IMR-90 (cell line): Measurements from ENCODE around the gene MLLT1. TPM values are rescaled to one million over a fixed set of nuclear protein-coding genes. Genes with fewer than 3 reads are reported as not detected.

ENCODE experiments used
- ATAC-seq: fragments of 200-7000 bp; cut with Tn5 transposase; 2 replicates; pipeline ENCODE4 v1.9.1; 2020; ENCODE audit warnings: low read depth, mild to moderate bottlenecking, moderate library complexity
- BruUV-seq: library from RNA; stranded (reverse); fragments of 400-500 nt; replicated peaks from 2 replicates; lab custom pipeline; 2021; lab: Mats Ljungman, UMichigan
- CTCF ChIA-PET: fragments of 300-600 bp; formaldehyde crosslinking; extraction: SDS; loops from one replicate; lab custom pipeline; 2021; ENCODE audit warnings: antibody characterized with exemption; lab: Yijun Ruan, JAX
- POLR2A ChIA-PET: fragments of 300-600 bp; sonication (Branson Sonifier 250); formaldehyde crosslinking; loops from one replicate; lab custom pipeline; 2022; ENCODE audit warnings: antibody characterized with exemption; ENCODE audit not compliant: unreplicated experiment; lab: Charles Lee
- DNase-seq: peaks from one replicate; pipeline ENCODE4 v3.0.0; 2013
- H2AFZ ChIP-seq: replicated peaks from 2 replicates; pipeline ENCODE3; 2013; ENCODE audit warnings: low read length, mild to moderate bottlenecking; ENCODE audit not compliant: poor library complexity
- H2AK5ac ChIP-seq: 2 replicates; pipeline ENCODE4 v1.6.1; 2013; ENCODE audit warnings: low read depth, low read length, inconsistent platforms
- H2AK9ac ChIP-seq: replicated peaks from 2 replicates; pipeline ENCODE3; 2013; ENCODE audit warnings: mild to moderate bottlenecking, low read depth, low read length, moderate library complexity; ENCODE audit not compliant: poor library complexity
- H2BK120ac ChIP-seq: 2 replicates; pipeline ENCODE4 v1.6.1; 2013; ENCODE audit warnings: low read depth, low read length, inconsistent platforms
- H2BK15ac ChIP-seq: 3 replicates; pipeline ENCODE4 v1.6.1; 2013; ENCODE audit warnings: low read depth, low read length, inconsistent platforms
- H2BK20ac ChIP-seq: 2 replicates; pipeline ENCODE4 v1.6.1; 2013; ENCODE audit warnings: low read depth, mild to moderate bottlenecking, inconsistent platforms, low read length, moderate library complexity
- H2BK5ac ChIP-seq: 2 replicates; pipeline ENCODE4 v1.6.1; 2013; ENCODE audit warnings: mild to moderate bottlenecking, low read depth, low read length, inconsistent platforms; ENCODE audit not compliant: poor library complexity, severe bottlenecking
- H3K14ac ChIP-seq: replicated peaks from 2 replicates; pipeline ENCODE4 v1.6.1; 2013; ENCODE audit warnings: low read depth, low read length, inconsistent platforms
- H3K18ac ChIP-seq: 2 replicates; pipeline ENCODE4 v1.6.1; 2013; ENCODE audit warnings: low read depth, low read length, control low read depth
- H3K23ac ChIP-seq: 2 replicates; pipeline ENCODE4 v1.6.1; 2013; ENCODE audit warnings: low read depth, low read length, inconsistent platforms
- H3K27ac ChIP-seq: 2 replicates; pipeline ENCODE4 v1.5.1; 2013; ENCODE audit warnings: mild to moderate bottlenecking, control low read depth, low read length; ENCODE audit not compliant: insufficient read depth
- H3K27me3 ChIP-seq: 2 replicates; pipeline ENCODE4 v1.6.1; 2013; ENCODE audit warnings: low read length; ENCODE audit not compliant: control insufficient read depth, insufficient read depth
- H3K36me3 ChIP-seq: 2 replicates; pipeline ENCODE4 v1.6.1; 2013; ENCODE audit warnings: low read length, mixed read lengths; ENCODE audit not compliant: control insufficient read depth, insufficient read depth
- H3K4ac ChIP-seq: 2 replicates; pipeline ENCODE4 v1.6.1; 2013; ENCODE audit warnings: low read depth, low read length, inconsistent platforms
- H3K4me1 ChIP-seq: 2 replicates; pipeline ENCODE4 v1.6.1; 2013; ENCODE audit warnings: low read length, mixed read lengths; ENCODE audit not compliant: control insufficient read depth, insufficient read depth
- H3K4me2 ChIP-seq: 2 replicates; pipeline ENCODE4 v1.6.1; 2013; ENCODE audit warnings: low read depth, mild to moderate bottlenecking, control low read depth, low read length, moderate library complexity
- H3K4me3 ChIP-seq: 2 replicates; pipeline ENCODE4 v1.5.1; 2013; ENCODE audit warnings: low read depth, mild to moderate bottlenecking, control low read depth, low read length, moderate library complexity; ENCODE audit not compliant: insufficient read depth
- H3K56ac ChIP-seq: 2 replicates; pipeline ENCODE4 v1.6.1; 2013; ENCODE audit warnings: low read length, inconsistent platforms; ENCODE audit not compliant: insufficient read depth; ENCODE audit errors: extremely low read depth
- H3K79me1 ChIP-seq, 2 experiments: 2 replicates each; pipeline ENCODE4 v1.6.1; 2013; ENCODE audit warnings: low read length in 2 of 2, inconsistent platforms in 1 of 2, low read depth in 1 of 2
- H3K9ac ChIP-seq: 2 replicates; pipeline ENCODE4 v1.6.1; 2013; ENCODE audit warnings: low read depth, low read length, control low read depth
- H3K9me1 ChIP-seq: 2 replicates; pipeline ENCODE4 v1.6.1; 2013; ENCODE audit warnings: low read length, inconsistent platforms; ENCODE audit not compliant: insufficient read depth
- H3K9me3 ChIP-seq: 2 replicates; pipeline ENCODE4 v1.6.1; 2013; ENCODE audit warnings: low read length; ENCODE audit not compliant: control insufficient read depth, insufficient read depth
- H4K20me1 ChIP-seq: 2 replicates; pipeline ENCODE4 v1.6.1; 2013; ENCODE audit warnings: low read length, inconsistent platforms; ENCODE audit not compliant: insufficient read depth
- H4K5ac ChIP-seq: 2 replicates; pipeline ENCODE4 v1.6.1; 2013; ENCODE audit warnings: mild to moderate bottlenecking, low read depth, low read length, control low read depth
- H4K8ac ChIP-seq, 2 experiments: 2 replicates each; pipeline ENCODE4 v1.6.1; 2013; ENCODE audit warnings: low read depth in 2 of 2, low read length in 2 of 2, control low read depth in 1 of 2, inconsistent platforms in 1 of 2
- H4K91ac ChIP-seq: 2 replicates; pipeline ENCODE4 v1.6.1; 2013; ENCODE audit warnings: low read depth, low read length, inconsistent platforms; ENCODE audit not compliant: insufficient read depth
- BHLHE40 ChIP-seq: fragments of 150-350 bp; IDR thresholded peaks from 2 replicates; pipeline ENCODE4 v1.6.1; 2016; ENCODE audit warnings: mild to moderate bottlenecking, low read depth, low read length
- CEBPB ChIP-seq: IDR thresholded peaks from 2 replicates; pipeline ENCODE4 v1.6.1; 2012; ENCODE audit warnings: low read depth, low read length, improper control_type of control experiment
- CHD1 ChIP-seq: IDR thresholded peaks from 2 replicates; pipeline ENCODE4 v1.6.1; 2012; ENCODE audit warnings: low read depth, low read length, improper control_type of control experiment
- CTCF ChIP-seq: conservative IDR thresholded peaks from 2 replicates; pipeline ENCODE4 v1.5.1; 2012; ENCODE audit warnings: mild to moderate bottlenecking, low read depth, low read length, improper control_type of control experiment
- ELK1 ChIP-seq: fragments of 150-350 bp; IDR thresholded peaks from 2 replicates; pipeline ENCODE4 v1.6.1; 2016; ENCODE audit warnings: low read depth, mild to moderate bottlenecking, low read length, moderate library complexity, borderline replicate concordance
- FOS ChIP-seq: fragments of 150-350 bp; IDR thresholded peaks from 2 replicates; pipeline ENCODE4 v1.6.1; 2016; ENCODE audit warnings: low read depth, low read length
- MAFK ChIP-seq: IDR thresholded peaks from 2 replicates; pipeline ENCODE4 v1.6.1; 2012; ENCODE audit warnings: low read depth, low read length, improper control_type of control experiment
- MAZ ChIP-seq: IDR thresholded peaks from 2 replicates; pipeline ENCODE4 v1.6.1; 2012; ENCODE audit warnings: low read depth, mild to moderate bottlenecking, low read length, improper control_type of control experiment, moderate library complexity, borderline replicate concordance
- MXI1 ChIP-seq: IDR thresholded peaks from 2 replicates; pipeline ENCODE4 v1.6.1; 2012; ENCODE audit warnings: low read depth, mild to moderate bottlenecking, low read length, moderate library complexity, borderline replicate concordance
- NFE2L2 ChIP-seq: fragments of 150-350 bp; IDR thresholded peaks from 2 replicates; pipeline ENCODE4 v1.6.1; 2016; ENCODE audit warnings: low read depth, mild to moderate bottlenecking, low read length
- POLR2A ChIP-seq: IDR thresholded peaks from 2 replicates; pipeline ENCODE4 v1.6.1; 2012; ENCODE audit warnings: mild to moderate bottlenecking, low read depth, low read length
- RAD21 ChIP-seq: IDR thresholded peaks from 2 replicates; pipeline ENCODE4 v1.6.1; 2012; ENCODE audit warnings: low read length, improper control_type of control experiment
- RCOR1 ChIP-seq: IDR thresholded peaks from 2 replicates; pipeline ENCODE4 v1.6.1; 2012; ENCODE audit warnings: mild to moderate bottlenecking, low read length, improper control_type of control experiment; ENCODE audit not compliant: insufficient replicate concordance
- RFX5 ChIP-seq: IDR thresholded peaks from 2 replicates; pipeline ENCODE4 v1.8.0; 2012; ENCODE audit warnings: low read depth, mild to moderate bottlenecking, low read length, moderate library complexity
- USF2 ChIP-seq: fragments of 150-350 bp; IDR thresholded peaks from 2 replicates; pipeline ENCODE4 v1.6.1; 2017; ENCODE audit warnings: mild to moderate bottlenecking, antibody characterized with exemption, low read length, low read depth
- WGBS, 2 experiments: methylation state at CpG; one replicate each; pipeline versions ENCODE4 v1.1.5 to v1.1.7; 2013; ENCODE audit warnings: missing lambda C conversion rate in 2 of 2; ENCODE audit not compliant: insufficient read length in 1 of 2; ENCODE audit errors: extremely low coverage in 2 of 2; 5-methylcytosine and 5-hydroxymethylcytosine counted together
- dilution Hi-C: fragments of 300-500 bp; cut with HindIII; formaldehyde crosslinking; loops from one replicate; pipeline ENCODE4 v1.14.3; 2018; ENCODE audit warnings: low sequenced_read_pairs; ENCODE audit not compliant: unreplicated experiment
- in situ Hi-C: fragments of 300-500 bp; cut with MboI; formaldehyde crosslinking; loops from 3 replicates; pipeline ENCODE4 v1.14.3; 2019; ENCODE audit warnings: low sequenced_read_pairs, inconsistent platforms, mixed read lengths
- intact Hi-C: fragments of 100-400 bp; cut with micrococcal nuclease; formaldehyde crosslinking; loops from 2 replicates; pipeline ENCODE4 v1.10.0; 2022
- polyA plus RNA-seq, 3 experiments: library from polyadenylated mRNA; depleted of rRNA; stranded (reverse); fragments of >200 nt; gene quantifications; 2 replicates each; pipeline ENCODE4 v1.2.3, GENCODE V29; 2012; ENCODE audit warnings: low replicate concordance in 1 of 3
- total RNA-seq: library from RNA; depleted of rRNA; stranded (reverse); fragments of >200 nt; gene quantifications from 2 replicates; pipeline ENCODE4 v1.2.3, GENCODE V29; 2012

Gene MLLT1
- total and polyA plus RNA-seq, 2 of the 4 experiments (the other 2 are of a cell fraction), result 1.3 to 30.6 TPM

GRCh38 chr19:6270076-6270745 is 9.6 kb downstream of the MLLT1 start:
- Histone ChIP-seq H2BK20ac (no peak overlapping the region), H3K18ac (no peak overlapping the region), H3K4ac (peak overlapping the region; percentile 96), H2BK5ac (no peak overlapping the region), H3K9ac (no peak overlapping the region), H2AK5ac (peak overlapping the region; percentile 61), H3K4me2 (no peak overlapping the region), H3K4me3 (no peak overlapping the region), H2BK120ac (no peak overlapping the region), H3K4me1 (peaks cover 41% of the 10 kb centered on the region), H2BK15ac (no peak overlapping the region), H4K8ac (no peak overlapping the region), H3K23ac (0 out of 2 replicates have a peak overlapping the region, but pooled peaks have one; percentile 85), H3K79me1 (peaks cover 38 to 92% of the 10 kb centered on the region in 2 experiments), H3K9me3 (no peaks in the 10 kb centered on the region), H3K27ac (peak overlapping the region; percentile 81; the same call in 1 of the 2 replicates), H3K9me1 (peaks cover 40% of the 10 kb centered on the region), H4K20me1 (peaks cover 64% of the 10 kb centered on the region), H4K5ac (no peak overlapping the region), H4K91ac (peak overlapping the region; percentile 16; the same call in 1 of the 2 replicates), H3K56ac (no peak overlapping the region), H3K14ac (0 out of 2 replicates have a peak overlapping the region, but pooled peaks have one; percentile 91), H3K36me3 (peaks cover 33% of the 10 kb centered on the region), H2AFZ (no peak overlapping the region), H2AK9ac (no peak overlapping the region), H3K27me3 (no peaks in the 10 kb centered on the region)
- no TSS peak for BruUV-seq
- intact Hi-C loops, result loop anchor here (5.0 kb wide), 1 partner anchor 38 kb away; no protein-coding TSS in a partner anchor
- 100% methylated on average over 2 of the region's 31 CpGs; no CpG with 5 or more reads in 1 of the 2 experiments for WGBS, 2 experiments
- DNase-seq (no peak), ATAC-seq (no peak)
- dilution Hi-C loops, result no loop called here
- in situ Hi-C loops, result loop anchor here (10.0 kb wide), 1 partner anchor 45 kb away; no protein-coding TSS in a partner anchor
- ChIA-PET POLR2A (no interaction called here), CTCF (no interaction called here)
- TF ChIP-seq CEBPB, result no peak
- no peak for TF ChIP-seq USF2
- no peak for TF ChIP-seq FOS
- no peak for TF ChIP-seq ELK1
- no peak for TF ChIP-seq CHD1
- TF ChIP-seq RFX5, result no peak
- TF ChIP-seq NFE2L2, result no peak
- TF ChIP-seq RAD21, result no peak
- no peak for TF ChIP-seq BHLHE40
- TF ChIP-seq CTCF, result no peak
- TF ChIP-seq RCOR1, result no peak
- TF ChIP-seq MAFK, result no peak
- TF ChIP-seq MXI1, result no peak
- TF ChIP-seq MAZ, result no peak
- TF ChIP-seq POLR2A, result no peak
